GM21515 (cell line): ENCODE measurements around the gene CCM2.
"Not testable (repeated sequence)": the region's sequence is repeated elsewhere in the genome, so short reads cannot be mapped to it uniquely, and the experiment has no call there.

Source experiments
- ATAC-seq: cut with Tn5 transposase; IDR thresholded peaks from one replicate; pipeline ENCODE4 v1.9.1; 2021; ENCODE audit not compliant: unreplicated experiment

Gene CCM2

GRCh38 chr7:45031829-45032228, 31.8 kb downstream of the CCM2 start:
- ATAC-seq: no peak

GRCh38 chr7:45032421-45032820, 32.4 kb downstream of the CCM2 start:
- no peak for ATAC-seq

- no peak for ATAC-seq
Measured at GRCh38 chr7:45033261-45033930, 33.4 kb downstream of the CCM2 start.

- no peak for ATAC-seq
Measured at GRCh38 chr7:45033931-45034290, 33.9 kb downstream of the CCM2 start.

- not testable (repeated sequence) for ATAC-seq
Measured at GRCh38 chr7:45034710-45035109, 34.7 kb downstream of the CCM2 start.

GRCh38 chr7:45035371-45035770, 35.4 kb downstream of the CCM2 start:
- ATAC-seq: no peak

- no peak for ATAC-seq
Measured at GRCh38 chr7:45035893-45036292, 35.9 kb downstream of the CCM2 start.

- no peak for ATAC-seq
Measured at GRCh38 chr7:45036317-45036716, 36.3 kb downstream of the CCM2 start.

- no peak for ATAC-seq
Measured at GRCh38 chr7:45036796-45037195, 36.8 kb downstream of the CCM2 start.

GRCh38 chr7:45037876-45038275, 37.9 kb downstream of the CCM2 start:
- ATAC-seq: no peak

- no peak for ATAC-seq
Measured at GRCh38 chr7:45039106-45039505, 39.1 kb downstream of the CCM2 start.

- no peak for ATAC-seq
Measured at GRCh38 chr7:45044338-45044737, 44.3 kb downstream of the CCM2 start.

- no peak for ATAC-seq
Measured at GRCh38 chr7:45048748-45049147, 48.7 kb downstream of the CCM2 start.

- no peak for ATAC-seq
Measured at GRCh38 chr7:45050198-45050597, 50.2 kb downstream of the CCM2 start.

- no peak for ATAC-seq
Measured at GRCh38 chr7:45052011-45052410, 52.0 kb downstream of the CCM2 start.

- ATAC-seq: no peak
Measured at GRCh38 chr7:45053401-45053800, 53.4 kb downstream of the CCM2 start.

GRCh38 chr7:45053941-45054340, 53.9 kb downstream of the CCM2 start:
- ATAC-seq: no peak

- ATAC-seq: no peak
Measured at GRCh38 chr7:45054442-45054841, 54.4 kb downstream of the CCM2 start.

- ATAC-seq: no peak
Measured at GRCh38 chr7:45055016-45055415, 55.0 kb downstream of the CCM2 start.

GRCh38 chr7:45055594-45056219, 55.7 kb downstream of the CCM2 start:
- no peak for ATAC-seq

- no peak for ATAC-seq
Measured at GRCh38 chr7:45057878-45058277, 57.9 kb downstream of the CCM2 start.

- ATAC-seq: no peak
Measured at GRCh38 chr7:45060295-45060694, 60.3 kb downstream of the CCM2 start.

- ATAC-seq: no peak
Measured at GRCh38 chr7:45061352-45061751, 61.4 kb downstream of the CCM2 start.
